SH-SY5Y (cell line): Measurements from ENCODE around the gene GABRR2.

ENCODE experiments used
- GATA2 ChIP-seq: IDR thresholded peaks from 2 replicates; pipeline ENCODE4 v1.6.1; 2011; ENCODE audit warnings: mild to moderate bottlenecking, low read depth, low read length
- GATA3 ChIP-seq: IDR thresholded peaks from 2 replicates; pipeline ENCODE4 v1.6.1; 2011; ENCODE audit warnings: low read depth, mild to moderate bottlenecking, low read length, moderate library complexity

DNA sequence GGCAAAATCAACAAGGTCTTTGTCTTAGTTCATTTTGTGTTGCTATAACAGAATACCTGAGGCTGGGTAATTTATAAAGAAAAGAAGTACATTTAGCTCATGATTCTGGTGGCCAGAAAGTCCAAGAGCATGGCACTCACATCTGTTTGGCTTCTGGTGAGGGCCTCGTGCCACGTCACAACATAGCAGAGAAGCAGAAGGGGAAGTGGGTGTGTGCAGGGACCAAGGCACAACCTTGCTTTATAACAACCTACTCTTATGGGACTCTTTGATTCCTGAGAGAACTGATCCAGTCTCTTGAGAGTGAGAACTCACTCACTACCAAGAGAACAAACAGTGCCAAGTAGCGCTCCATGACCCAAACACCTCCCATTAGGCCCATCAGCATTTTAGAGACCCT lies 25.4 kb downstream of the GABRR2 start:
- TF ChIP-seq GATA3, result no peak
- TF ChIP-seq GATA2, result no peak
